SH-SY5Y (cell line): ENCODE data around the gene PRR14.

Source experiments
- GATA2 ChIP-seq: IDR thresholded peaks from 2 replicates; pipeline ENCODE4 v1.6.1; 2011; ENCODE audit warnings: mild to moderate bottlenecking, low read depth, low read length
- GATA3 ChIP-seq: IDR thresholded peaks from 2 replicates; pipeline ENCODE4 v1.6.1; 2011; ENCODE audit warnings: low read depth, mild to moderate bottlenecking, low read length, moderate library complexity

Gene PRR14

GRCh38 chr16:30650369-30651123 is at the start of gene PRR14:
Gene PRR14, plus strand, starts transcription at chr16:30650960. Its CDS starts 686 bp downstream, at chr16:30651646.
- TF ChIP-seq GATA3 (no peak), GATA2 (no peak)

GRCh38 chr16:30601966-30602365 is 48.8 kb upstream of the PRR14 start:
- TF ChIP-seq GATA2 (no peak), GATA3 (no peak)

- TF ChIP-seq GATA3: no peak
- no peak for TF ChIP-seq GATA2
These were observed 48.0 kb upstream of the PRR14 start for GRCh38 chr16:30602616-30603277.

GRCh38 chr16:30603945-30604315 is 46.8 kb upstream of the PRR14 start:
- TF ChIP-seq GATA2: no peak
- TF ChIP-seq GATA3: no peak

- TF ChIP-seq GATA3 (no peak), GATA2 (no peak)
These were observed 46.3 kb upstream of the PRR14 start for GRCh38 chr16:30604316-30604947.

GRCh38 chr16:30605158-30605557 is 45.6 kb upstream of the PRR14 start:
- TF ChIP-seq GATA3 (no peak), GATA2 (no peak)

- TF ChIP-seq GATA3: no peak
- TF ChIP-seq GATA2: no peak
These were observed 44.8 kb upstream of the PRR14 start for GRCh38 chr16:30606004-30606403.

- TF ChIP-seq GATA2 (no peak), GATA3 (no peak)
These were observed 41.5 kb upstream of the PRR14 start for GRCh38 chr16:30609002-30609925.

GRCh38 chr16:30609926-30610839 is 40.6 kb upstream of the PRR14 start, which contains the start of gene ZNF689:
Gene ZNF689, minus strand, starts transcription at chr16:30610389. Its CDS starts 348 bp downstream, at chr16:30610041.
- TF ChIP-seq GATA2 (no peak), GATA3 (no peak)

GRCh38 chr16:30615358-30616091 is 35.2 kb upstream of the PRR14 start:
- no peak for TF ChIP-seq GATA3
- TF ChIP-seq GATA2: peak; percentile 69; the same call in 1 of the 2 replicates

- TF ChIP-seq GATA2 (no peak), GATA3 (no peak)
These were observed 31.6 kb upstream of the PRR14 start for GRCh38 chr16:30619202-30619601.

GRCh38 chr16:30619638-30620037 is 31.1 kb upstream of the PRR14 start:
- TF ChIP-seq GATA2 (no peak), GATA3 (no peak)
